Endothelial cell of coronary artery (primary cell): Measurements from ENCODE around the gene PNMA8A. TPM values are rescaled to one million over a fixed set of nuclear protein-coding genes. Genes with fewer than 3 reads are reported as not detected.

Source experiments
- total RNA-seq: library from RNA; depleted of rRNA; stranded (reverse); fragments of >200 nt; gene quantifications from 2 replicates; pipeline ENCODE4 v1.2.3, GENCODE V29; 2014

The PNMA8A gene
- 2.4 and 4.4 TPM in 2 replicates for total RNA-seq

DNA sequence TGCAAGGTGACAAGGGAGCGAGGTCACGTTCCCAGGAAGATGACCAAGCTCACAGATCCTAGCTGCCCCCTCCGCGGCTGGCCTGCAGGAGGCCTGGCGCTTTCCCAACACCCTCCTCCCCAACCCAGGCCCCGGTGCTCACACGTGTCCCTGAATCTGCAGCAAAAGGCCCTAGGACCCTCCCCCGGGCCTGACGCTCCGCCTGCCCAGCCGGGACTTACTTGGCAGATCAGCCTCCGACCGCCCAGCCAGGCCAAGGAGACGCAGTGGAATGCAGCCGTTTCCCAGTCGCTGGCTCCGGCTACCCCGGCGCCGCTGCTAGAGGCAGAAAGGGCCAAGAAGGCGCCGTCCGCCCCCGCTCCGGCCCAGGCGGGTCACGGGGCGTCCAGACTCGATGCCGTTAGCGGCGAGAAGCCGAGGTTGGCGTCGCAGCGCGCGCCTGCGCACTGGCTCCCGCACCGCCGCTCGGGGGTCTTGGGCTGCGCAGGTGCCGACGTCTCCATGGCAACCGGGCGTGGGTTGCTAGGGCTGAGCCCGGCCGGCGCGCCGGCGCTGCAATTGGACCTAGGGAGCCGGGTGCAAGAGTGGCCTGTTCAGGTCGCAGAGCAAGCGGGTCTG lies at the start of gene PNMA8A:
Gene PNMA8A, minus strand, starts transcription at position 448 of the 618 bp plus-strand sequence. CDS start 528 bp downstream, outside the sequence.

GRCh38 chr19:46495786-46496099 lies 24.4 kb upstream of the PNMA8A start, which contains the start of gene PNMA8B:
PNMA8B (minus strand) TSS chr19:46495867; CDS start chr19:46495465, 402 bp downstream.

GRCh38 chr19:46428239-46429135 lies 42.9 kb downstream of the PNMA8A start, which contains the start of gene PNMA8C:
PNMA8C (minus strand) TSS chr19:46428936; CDS start chr19:46428359, 577 bp downstream.

Other genes with a start within 250 kb of the PNMA8A start
- not detected in 2 replicates for gene IGFL1, start 241.8 kb downstream of the PNMA8A start, total RNA-seq
- gene HIF3A, start 174.5 kb downstream of the PNMA8A start, total RNA-seq, result 1.2 and 12.2 TPM in 2 replicates
- 74.8 and 83.3 TPM in 2 replicates for gene PPP5C, start 124.5 kb downstream of the PNMA8A start, total RNA-seq
- gene CCDC8, start 58.0 kb downstream of the PNMA8A start, total RNA-seq, result 0.45 and 3.2 TPM in 2 replicates
- gene PNMA8C, start 42.6 kb downstream of the PNMA8A start, total RNA-seq, result not detected in 2 replicates
- 0.09 and 0.28 TPM in 2 replicates for gene PNMA8B, start 24.3 kb upstream of the PNMA8A start, total RNA-seq
- 136 and 149 TPM in 2 replicates for gene CALM3, start 129.8 kb upstream of the PNMA8A start, total RNA-seq
- gene PTGIR, start 153.5 kb upstream of the PNMA8A start, total RNA-seq, result 0.27 and 3.4 TPM in 2 replicates
- gene GNG8, start 164.6 kb upstream of the PNMA8A start, total RNA-seq, result not detected in 2 replicates
- 0.19 and 0.27 TPM in 2 replicates for gene DACT3, start 189.6 kb upstream of the PNMA8A start, total RNA-seq
- gene PRKD2, start 245.6 kb upstream of the PNMA8A start, total RNA-seq, result 43.7 and 57.9 TPM in 2 replicates